ENCODE results near the gene PDE1C.
A peak's percentile ranks its signal among the peaks of the same experiment; 100 is the strongest.

The PDE1C gene

GRCh38 chr7:31991846-31992245 lies 78.4 kb downstream of the PDE1C start:
- no peak for DNase-seq (ENCODE audit: low read depth, low spot score)

DNA sequence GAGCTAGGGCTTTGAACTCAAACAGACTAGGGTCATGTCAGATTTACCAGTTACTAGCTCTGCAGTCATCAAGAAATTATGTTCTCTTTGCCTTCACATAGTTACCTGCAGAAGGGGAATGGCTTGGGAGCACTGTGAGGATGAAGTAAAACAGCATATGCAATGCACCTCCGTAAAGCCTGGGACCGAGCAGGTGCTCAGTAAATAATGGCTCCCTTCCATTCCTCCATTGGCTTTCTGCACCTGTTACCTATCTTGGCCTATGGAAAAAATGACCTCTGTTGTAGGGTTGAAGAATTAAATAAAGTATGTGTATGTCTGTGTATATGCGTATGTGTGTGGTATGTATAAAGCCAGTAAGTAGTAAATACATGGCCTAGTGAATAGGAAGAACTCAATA lies 78.8 kb downstream of the PDE1C start:
- no peak for DNase-seq (ENCODE audit: low read depth, low spot score)

GRCh38 chr7:31986878-31987518 lies 83.2 kb downstream of the PDE1C start:
- no peak for DNase-seq (ENCODE audit: low read depth, low spot score)

- DNase-seq (ENCODE audit: low read depth, low spot score) = no peak
Measured at GRCh38 chr7:31982962-31983361, 87.2 kb downstream of the PDE1C start.

- no peak for DNase-seq (ENCODE audit: low read depth, low spot score)
Measured at GRCh38 chr7:31981874-31982390, 88.3 kb downstream of the PDE1C start.

- DNase-seq (ENCODE audit: low read depth, low spot score) = no peak
Measured at GRCh38 chr7:31979690-31980330, 90.4 kb downstream of the PDE1C start.

DNA sequence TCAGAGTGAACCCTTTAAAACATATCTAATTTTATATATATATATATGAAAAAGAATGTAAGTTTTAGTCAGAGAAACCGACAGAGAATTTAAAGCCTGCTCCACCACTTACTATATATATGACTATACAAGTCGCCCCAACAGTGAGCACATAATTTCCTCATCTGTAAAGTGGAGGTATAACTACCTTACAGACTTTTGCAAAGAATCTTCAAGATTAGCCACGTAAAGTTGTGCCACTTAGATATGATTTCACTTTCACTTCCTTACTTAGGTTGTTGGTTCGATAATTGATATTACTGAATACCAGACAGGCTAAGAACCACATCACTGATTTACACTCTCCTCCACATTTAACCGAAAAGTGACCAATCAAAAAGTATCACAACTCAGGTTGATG lies 94.7 kb downstream of the PDE1C start:
- no peak for DNase-seq (ENCODE audit: low read depth, low spot score)

GRCh38 chr7:31974351-31974750 lies 95.9 kb downstream of the PDE1C start:
- no peak for DNase-seq (ENCODE audit: low read depth, low spot score)

DNA sequence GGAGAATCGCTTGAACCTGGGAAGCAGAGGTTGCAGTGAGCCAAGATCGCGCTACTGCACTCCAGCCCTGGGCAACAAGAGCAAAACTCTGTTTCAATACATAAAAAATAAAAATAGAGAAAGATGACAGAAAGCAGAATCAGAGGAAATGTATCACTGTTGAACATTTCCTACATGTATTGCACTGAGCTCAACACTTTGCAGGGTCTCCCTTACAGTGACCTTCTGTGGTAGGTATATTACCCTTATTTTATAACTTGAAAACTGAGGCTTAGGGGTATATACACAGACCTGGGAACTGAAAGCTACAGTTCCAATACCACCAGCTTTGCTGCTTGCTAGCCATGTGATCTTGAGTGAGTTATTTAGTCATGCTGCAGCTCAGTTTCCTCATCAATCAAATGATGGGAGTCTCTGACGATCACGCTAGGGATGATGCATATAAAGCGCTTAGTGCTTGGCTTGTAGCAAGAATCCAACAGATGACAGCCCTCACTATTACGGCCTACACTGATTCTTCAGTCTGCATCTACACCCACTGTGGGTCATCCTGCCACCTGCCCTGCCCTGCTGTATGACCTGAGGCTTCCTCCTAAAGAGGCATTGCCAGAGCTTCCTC lies 99.0 kb downstream of the PDE1C start:
- no peak for DNase-seq (ENCODE audit: low read depth, low spot score)

DNA sequence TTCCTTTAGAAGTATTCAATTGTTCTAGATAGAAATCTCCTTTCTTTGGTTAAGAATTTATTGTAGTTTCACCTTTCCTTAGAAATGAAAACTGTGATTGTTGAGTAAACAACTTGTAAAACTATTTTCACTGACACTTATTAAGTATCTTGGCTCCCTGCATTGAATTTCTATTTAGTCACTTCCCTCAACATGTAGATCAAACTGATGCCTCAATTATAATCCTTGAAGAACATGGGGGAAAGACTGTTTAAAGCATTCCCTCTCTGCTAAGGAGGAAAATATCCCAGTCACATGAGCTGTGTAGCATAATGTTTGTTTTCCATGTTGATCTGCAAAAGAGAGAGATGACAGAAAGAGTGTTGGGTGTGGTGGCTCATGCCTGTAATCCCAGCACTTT lies 99.7 kb downstream of the PDE1C start:
- DNase-seq (ENCODE audit: low read depth, low spot score) = no peak

DNA sequence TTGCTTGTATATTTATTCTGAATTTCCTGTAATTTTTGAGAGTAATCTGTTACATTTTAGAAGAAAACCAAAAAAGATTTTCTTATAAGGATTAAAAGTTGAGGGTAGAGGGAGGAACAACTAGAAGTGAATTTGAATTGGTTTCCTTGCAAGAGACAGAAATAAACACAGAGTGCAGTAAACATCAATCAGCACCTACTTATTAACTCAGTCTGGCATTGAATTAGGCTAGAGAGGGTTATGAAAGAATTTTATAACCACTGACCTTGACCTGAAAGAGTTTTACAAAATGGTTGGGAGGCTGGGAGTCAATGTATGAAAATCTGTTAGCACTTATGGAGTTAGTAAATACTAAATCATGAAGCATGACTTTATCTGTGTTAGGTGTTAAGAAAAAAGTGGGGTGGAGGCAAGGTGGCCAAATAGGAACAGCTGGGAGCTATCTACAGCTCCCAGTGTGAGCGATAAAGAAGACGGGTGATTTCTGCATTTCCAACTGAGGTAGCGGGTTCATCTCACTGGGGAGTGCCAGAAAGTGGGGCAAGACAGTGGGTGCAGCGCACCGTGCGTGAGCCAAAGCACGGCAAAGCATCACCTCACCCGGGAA lies 106.5 kb downstream of the PDE1C start:
- no peak for DNase-seq (ENCODE audit: low read depth, low spot score)

DNA sequence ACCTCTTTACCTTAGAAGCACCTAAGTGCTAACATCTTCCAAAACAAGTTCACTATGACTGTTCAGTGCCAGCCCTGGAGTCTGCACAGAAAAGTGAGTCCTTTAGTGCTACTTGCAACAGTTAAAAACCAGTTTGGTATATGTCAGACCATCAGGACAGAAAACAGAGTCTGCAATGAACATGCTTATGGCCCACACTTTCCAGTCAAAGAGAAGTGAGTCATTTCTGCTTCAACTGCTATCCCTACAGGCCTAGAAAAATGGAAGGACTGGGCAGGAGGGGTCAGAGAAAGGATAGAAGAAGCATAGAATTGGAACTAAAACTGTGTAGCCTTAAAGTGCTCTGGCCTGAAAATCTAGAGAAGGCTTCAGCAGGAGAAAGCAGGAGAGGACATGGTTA lies 108.0 kb downstream of the PDE1C start:
- DNase-seq (ENCODE audit: low read depth, low spot score) = no peak

DNA sequence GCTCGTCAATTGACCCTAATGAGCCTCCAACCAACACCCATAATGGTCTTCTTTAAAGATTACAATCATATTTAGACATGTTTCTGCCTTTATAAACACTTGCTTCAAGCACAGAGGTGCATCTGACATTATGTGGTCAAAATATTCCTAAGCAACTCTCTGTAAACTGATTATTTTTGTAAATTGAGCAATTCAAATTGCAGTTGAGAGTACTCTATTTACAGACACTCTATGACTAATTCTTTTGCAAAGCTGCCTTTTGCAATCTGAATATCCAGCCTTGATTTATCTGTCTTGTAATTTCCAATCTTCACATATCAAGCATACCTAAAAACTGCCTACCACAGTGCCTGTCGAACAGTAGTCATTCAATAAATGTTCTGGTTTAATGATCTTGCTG lies 112.0 kb downstream of the PDE1C start:
- no peak for DNase-seq (ENCODE audit: low read depth, low spot score)

GRCh38 chr7:31957756-31958155 lies 112.5 kb downstream of the PDE1C start:
- no peak for DNase-seq (ENCODE audit: low read depth, low spot score)

DNA sequence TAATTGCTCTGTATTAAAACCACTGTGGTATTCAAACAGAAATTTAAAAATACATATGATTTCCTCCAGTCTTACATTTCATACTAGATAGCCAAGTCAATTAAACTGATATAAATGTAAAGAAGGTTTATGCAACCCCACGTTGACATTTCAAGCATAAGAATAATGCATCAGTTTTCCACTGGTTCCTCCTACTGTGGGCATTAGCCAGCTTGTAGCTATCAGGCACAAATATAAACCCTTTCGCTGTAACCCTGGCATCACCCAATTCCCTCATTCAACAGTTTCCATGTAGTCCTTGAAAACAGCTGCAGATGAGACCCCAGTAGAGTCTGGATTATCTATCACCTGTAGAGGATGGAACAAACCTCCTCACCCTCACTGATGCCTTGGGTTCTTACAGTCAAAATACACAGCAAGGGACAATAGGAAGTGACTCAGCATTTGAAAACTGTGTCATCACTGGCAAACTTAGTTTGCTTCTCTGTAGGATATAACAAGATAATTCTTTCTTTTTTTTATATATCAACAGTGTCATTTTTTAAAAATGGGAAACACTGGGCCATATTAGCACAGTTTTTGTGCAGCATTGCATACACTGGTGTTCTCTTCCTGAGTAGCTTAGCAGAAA lies 113.0 kb downstream of the PDE1C start:
- no peak for DNase-seq (ENCODE audit: low read depth, low spot score)

GRCh38 chr7:31955641-31956040 lies 114.6 kb downstream of the PDE1C start:
- DNase-seq (ENCODE audit: low read depth, low spot score) = no peak

DNA sequence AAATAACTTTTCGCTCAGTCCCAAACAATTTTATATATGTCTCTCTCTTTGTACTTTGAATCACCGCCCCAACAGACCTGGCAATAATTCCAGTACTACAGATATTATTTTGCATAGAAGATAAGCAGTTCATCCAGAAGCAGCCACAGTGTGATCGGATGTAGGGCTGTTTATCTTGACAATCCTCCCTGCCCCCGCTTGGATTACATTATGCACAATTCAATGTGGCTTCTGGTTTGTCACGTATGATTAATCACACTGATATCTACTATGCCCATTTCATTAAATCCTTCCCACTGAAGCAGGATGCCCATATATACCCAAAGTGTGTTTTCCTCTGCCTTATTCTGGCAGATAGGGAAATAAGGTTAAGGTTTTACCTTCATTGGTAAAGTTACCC lies 115.2 kb downstream of the PDE1C start:
- DNase-seq (ENCODE audit: low read depth, low spot score) = no peak

DNA sequence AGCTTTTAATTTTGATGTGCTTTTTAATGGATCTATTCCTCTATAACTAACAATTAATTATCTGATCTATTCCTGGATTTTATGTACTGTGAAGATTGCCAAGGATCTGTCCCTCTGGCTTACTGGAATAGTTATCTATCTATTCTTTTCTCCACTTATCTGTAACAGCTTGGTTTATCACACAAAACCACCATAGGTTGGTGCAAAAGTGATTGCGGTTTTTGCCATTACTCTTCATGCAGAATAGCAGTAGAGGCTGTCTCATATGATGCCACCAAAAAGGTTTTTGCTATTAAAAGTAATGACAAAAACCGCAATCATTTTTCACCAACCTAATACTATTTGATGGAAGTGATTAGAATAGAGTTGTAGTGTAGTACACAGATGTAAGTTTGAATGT lies 115.7 kb downstream of the PDE1C start:
- DNase-seq (ENCODE audit: low read depth, low spot score) = no peak

DNA sequence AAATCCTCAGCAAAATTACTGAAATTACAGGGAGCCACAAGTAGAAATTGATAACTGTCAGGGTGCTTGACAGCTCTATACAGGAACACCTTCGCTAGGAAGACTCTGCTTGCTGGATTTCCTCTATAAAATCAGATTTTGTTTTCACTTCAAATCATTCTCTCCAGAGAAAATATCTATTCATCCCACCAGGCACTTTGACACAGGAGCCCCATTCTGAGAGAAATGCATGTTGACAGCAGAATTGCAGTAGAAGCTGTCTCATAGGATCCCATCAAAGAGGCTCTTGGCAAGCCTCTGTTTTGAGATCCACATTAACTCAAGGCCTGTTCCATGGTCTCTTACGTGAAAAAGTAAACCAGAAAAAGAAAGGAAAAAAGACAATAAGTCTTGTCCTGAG lies 116.8 kb downstream of the PDE1C start:
- DNase-seq (ENCODE audit: low read depth, low spot score) = no peak

DNA sequence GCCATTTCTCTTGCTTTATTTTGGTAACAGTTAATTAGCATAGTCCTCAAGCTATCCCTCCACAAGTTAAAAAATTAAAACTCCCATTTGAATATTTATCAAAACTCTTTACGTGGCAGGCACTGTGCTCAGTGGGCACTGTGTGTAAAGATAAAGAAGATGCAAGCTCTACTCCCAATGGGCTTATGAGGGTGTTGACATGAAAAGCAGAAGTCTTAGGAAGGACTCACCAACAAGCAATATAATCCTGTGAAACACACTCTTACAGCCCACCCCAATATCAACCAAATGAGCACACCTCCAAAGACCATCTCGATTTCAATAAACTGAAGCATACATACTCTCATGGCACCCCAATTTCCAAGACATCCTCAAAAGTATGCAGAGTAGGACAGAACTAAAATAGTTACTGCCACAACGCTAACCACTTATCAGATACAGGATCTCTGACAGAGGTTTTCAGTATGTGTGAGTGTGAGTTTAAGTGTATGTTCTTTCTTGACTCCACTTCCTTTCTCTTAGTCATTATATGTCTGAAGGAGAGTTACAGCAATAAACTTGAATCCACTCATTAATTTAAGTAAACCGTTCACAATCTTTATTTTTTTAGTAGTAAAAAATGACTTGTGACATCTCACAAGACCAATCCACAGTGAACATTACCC lies 120.0 kb downstream of the PDE1C start:
- no peak for DNase-seq (ENCODE audit: low read depth, low spot score)

DNA sequence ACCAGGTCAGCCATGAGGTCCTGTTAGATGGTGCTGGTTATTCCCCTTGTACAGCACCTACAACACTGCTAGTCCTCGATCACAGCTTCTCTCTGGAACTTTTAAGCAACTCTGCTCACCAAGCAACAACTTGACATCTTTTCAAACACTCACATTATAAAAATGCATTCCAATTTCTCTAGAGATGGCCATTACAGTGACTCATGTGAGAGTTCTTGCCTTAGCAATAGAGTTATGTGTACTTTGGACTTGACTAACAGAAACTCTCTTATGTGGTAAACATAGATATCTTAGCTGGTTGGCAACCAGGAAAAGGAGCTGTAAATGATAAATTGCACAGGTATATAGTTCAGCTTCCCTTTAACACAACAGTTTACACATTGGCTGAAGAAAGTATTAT lies 122.2 kb downstream of the PDE1C start:
- peak; percentile 15 for DNase-seq (ENCODE audit: low read depth, low spot score)

- no peak for DNase-seq (ENCODE audit: low read depth, low spot score)
Measured at GRCh38 chr7:31940167-31940566, 130.0 kb downstream of the PDE1C start.

Measured in brain pericyte (primary cell).